H1 (cell line): ENCODE results near the gene ODC1.

Experiments used
- MAFK ChIP-seq: IDR thresholded peaks from 2 replicates; pipeline ENCODE4 v1.6.1; 2012; ENCODE audit warnings: low read depth, mild to moderate bottlenecking, improper control_type of control experiment, low read length
- POLR2A ChIP-seq, 2 experiments: IDR thresholded peaks; 1 replicate in 1 of 2; 2 replicates in 1 of 2; pipeline ENCODE4 v1.6.1; 2011; ENCODE audit warnings: low read depth in 2 of 2, low read length in 2 of 2, mild to moderate bottlenecking in 2 of 2; ENCODE audit errors: control extremely low read depth in 1 of 2
- RFX5 ChIP-seq: IDR thresholded peaks from 2 replicates; pipeline ENCODE4 v1.6.1; 2011; ENCODE audit warnings: low read depth, low read length, improper control_type of control experiment, borderline replicate concordance
- RXRA ChIP-seq: IDR thresholded peaks from 2 replicates; pipeline ENCODE4 v1.6.1; 2011; ENCODE audit warnings: low read depth, mild to moderate bottlenecking, low read length, moderate library complexity; ENCODE audit not compliant: insufficient read depth
- TEAD4 ChIP-seq: IDR thresholded peaks from 2 replicates; pipeline ENCODE4 v1.6.1; 2012; ENCODE audit warnings: low read depth, low read length, inconsistent platforms, mixed read lengths
- TF ChIP-seq, protein P1 (sequence below), 3 experiments: IDR thresholded peaks; 1 replicate in 2 of 3; 2 replicates in 1 of 3; pipeline versions ENCODE4 v1.5.1 to v1.6.1; 2011; ENCODE audit warnings: low read length in 3 of 3, mild to moderate bottlenecking in 3 of 3, inconsistent platforms in 2 of 3, low read depth in 1 of 3, moderate library complexity in 1 of 3; ENCODE audit not compliant: insufficient read depth in 1 of 3; ENCODE audit errors: control extremely low read depth in 1 of 3
- TF ChIP-seq, protein P2 (sequence below): IDR thresholded peaks from 2 replicates; pipeline ENCODE4 v1.6.1; 2011; ENCODE audit warnings: low read length, improper control_type of control experiment

DNA sequence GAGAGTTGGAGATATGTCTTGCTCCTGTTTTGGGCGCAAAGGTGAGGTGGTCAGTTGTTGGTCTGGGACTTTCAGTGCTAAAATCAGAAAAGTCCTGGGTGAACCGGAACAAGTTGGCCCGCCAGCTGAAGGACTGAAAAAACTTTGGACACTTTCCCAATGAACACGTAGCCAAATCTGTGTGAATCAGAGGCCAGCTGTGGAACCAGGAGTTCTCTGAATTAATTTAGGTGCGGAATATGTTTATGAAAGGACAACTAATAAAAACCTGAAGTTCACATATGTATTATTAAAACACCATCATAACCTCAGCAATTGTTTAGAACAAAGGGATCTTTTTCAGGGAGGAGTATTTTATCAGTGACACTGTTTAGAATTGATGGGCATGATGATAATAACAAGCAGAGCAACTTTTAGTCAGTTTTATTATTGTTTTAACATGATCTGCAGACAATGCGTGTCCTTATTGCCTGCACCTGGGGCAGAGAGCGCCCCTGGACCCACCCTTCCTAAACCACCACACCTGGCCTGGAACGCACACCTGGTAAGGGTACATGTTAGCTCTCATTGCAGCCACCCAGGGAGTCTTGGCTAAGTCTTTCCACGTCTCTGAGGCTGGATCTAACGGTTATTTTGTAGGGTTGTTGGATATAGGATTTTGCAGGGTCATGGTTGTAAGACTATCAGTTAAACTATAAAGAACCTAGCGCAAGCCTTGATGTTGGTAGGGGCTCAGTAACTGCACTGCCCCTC lies 9.9 kb upstream of the ODC1 start:
- TF ChIP-seq, protein P1, sequence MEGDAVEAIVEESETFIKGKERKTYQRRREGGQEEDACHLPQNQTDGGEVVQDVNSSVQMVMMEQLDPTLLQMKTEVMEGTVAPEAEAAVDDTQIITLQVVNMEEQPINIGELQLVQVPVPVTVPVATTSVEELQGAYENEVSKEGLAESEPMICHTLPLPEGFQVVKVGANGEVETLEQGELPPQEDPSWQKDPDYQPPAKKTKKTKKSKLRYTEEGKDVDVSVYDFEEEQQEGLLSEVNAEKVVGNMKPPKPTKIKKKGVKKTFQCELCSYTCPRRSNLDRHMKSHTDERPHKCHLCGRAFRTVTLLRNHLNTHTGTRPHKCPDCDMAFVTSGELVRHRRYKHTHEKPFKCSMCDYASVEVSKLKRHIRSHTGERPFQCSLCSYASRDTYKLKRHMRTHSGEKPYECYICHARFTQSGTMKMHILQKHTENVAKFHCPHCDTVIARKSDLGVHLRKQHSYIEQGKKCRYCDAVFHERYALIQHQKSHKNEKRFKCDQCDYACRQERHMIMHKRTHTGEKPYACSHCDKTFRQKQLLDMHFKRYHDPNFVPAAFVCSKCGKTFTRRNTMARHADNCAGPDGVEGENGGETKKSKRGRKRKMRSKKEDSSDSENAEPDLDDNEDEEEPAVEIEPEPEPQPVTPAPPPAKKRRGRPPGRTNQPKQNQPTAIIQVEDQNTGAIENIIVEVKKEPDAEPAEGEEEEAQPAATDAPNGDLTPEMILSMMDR (IDR thresholded peaks at IDR 0.05; ENCODE audit: control extremely low read depth in 1 of 3, insufficient read depth in 1 of 3, low read depth in 1 of 3, low read length in 3 of 3), result no peak
- TF ChIP-seq POLR2A (IDR thresholded peaks at IDR 0.05; ENCODE audit: control extremely low read depth in 1 of 2, low read depth in 2 of 2, low read length in 2 of 2), result no peak
- no peak for TF ChIP-seq RXRA
- TF ChIP-seq, protein P2, sequence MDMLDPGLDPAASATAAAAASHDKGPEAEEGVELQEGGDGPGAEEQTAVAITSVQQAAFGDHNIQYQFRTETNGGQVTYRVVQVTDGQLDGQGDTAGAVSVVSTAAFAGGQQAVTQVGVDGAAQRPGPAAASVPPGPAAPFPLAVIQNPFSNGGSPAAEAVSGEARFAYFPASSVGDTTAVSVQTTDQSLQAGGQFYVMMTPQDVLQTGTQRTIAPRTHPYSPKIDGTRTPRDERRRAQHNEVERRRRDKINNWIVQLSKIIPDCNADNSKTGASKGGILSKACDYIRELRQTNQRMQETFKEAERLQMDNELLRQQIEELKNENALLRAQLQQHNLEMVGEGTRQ, result no peak
- TF ChIP-seq TEAD4, result no peak
- TF ChIP-seq RFX5, result no peak
- TF ChIP-seq MAFK, result no peak
